ENCODE results near the gene REXO5.
"Not testable (repeated sequence)": the region's sequence is repeated elsewhere in the genome, so short reads cannot be mapped to it uniquely, and the experiment has no call there.

REXO5 gene

GRCh38 chr16:20853143-20853542 is 46.8 kb downstream of the REXO5 start:
- Histone ChIP-seq H3K9ac (ENCODE audit: low read depth, low read length) (no peak overlapping the region), H3K9me3 (ENCODE audit: insufficient read depth, low read depth, low read length) (no peaks in the 10 kb centered on the region), H3K36me3 (ENCODE audit: insufficient read depth, low read depth, low read length) (no peaks in the 10 kb centered on the region), H3K4me1 (ENCODE audit: insufficient read depth, low read length) (no peaks in the 10 kb centered on the region), H3K27me3 (ENCODE audit: insufficient read depth, low read length) (no peaks in the 10 kb centered on the region), H3K4me3 (ENCODE audit: low read length) (no peak overlapping the region), H3K27ac (ENCODE audit: low read length) (no peak overlapping the region)

- Histone ChIP-seq H3K9ac (ENCODE audit: low read depth, low read length) (no peak overlapping the region), H3K4me1 (ENCODE audit: insufficient read depth, low read length) (peaks cover 3% of the 10 kb centered on the region; the same call in 1 of the 2 replicates), H3K9me3 (ENCODE audit: insufficient read depth, low read depth, low read length) (no peaks in the 10 kb centered on the region), H3K27ac (ENCODE audit: low read length) (no peak overlapping the region), H3K27me3 (ENCODE audit: insufficient read depth, low read length) (no peaks in the 10 kb centered on the region), H3K36me3 (ENCODE audit: insufficient read depth, low read depth, low read length) (no peaks in the 10 kb centered on the region), H3K4me3 (ENCODE audit: low read length) (no peak overlapping the region)
Observed at GRCh38 chr16:20853981-20854620, 47.8 kb downstream of the REXO5 start.

- Histone ChIP-seq H3K9me3 (ENCODE audit: insufficient read depth, low read depth, low read length) (no peaks in the 10 kb centered on the region), H3K36me3 (ENCODE audit: insufficient read depth, low read depth, low read length) (peaks cover 5% of the 10 kb centered on the region; the same call in 1 of the 2 replicates), H3K4me1 (ENCODE audit: insufficient read depth, low read length) (peaks cover 11% of the 10 kb centered on the region; the same call in 1 of the 2 replicates), H3K9ac (ENCODE audit: low read depth, low read length) (no peak overlapping the region), H3K4me3 (ENCODE audit: low read length) (no peak overlapping the region), H3K27ac (ENCODE audit: low read length) (no peak overlapping the region), H3K27me3 (ENCODE audit: insufficient read depth, low read length) (no peaks in the 10 kb centered on the region)
Observed at GRCh38 chr16:20854963-20855362, 48.6 kb downstream of the REXO5 start.

GRCh38 chr16:20857281-20857680 is 51.0 kb downstream of the REXO5 start:
- Histone ChIP-seq H3K4me3 (ENCODE audit: low read length) (no peak overlapping the region), H3K27me3 (ENCODE audit: insufficient read depth, low read length) (no peaks in the 10 kb centered on the region), H3K4me1 (ENCODE audit: insufficient read depth, low read length) (peaks cover 11% of the 10 kb centered on the region; the same call in 1 of the 2 replicates), H3K9me3 (ENCODE audit: insufficient read depth, low read depth, low read length) (no peaks in the 10 kb centered on the region), H3K9ac (ENCODE audit: low read depth, low read length) (no peak overlapping the region), H3K27ac (ENCODE audit: low read length) (no peak overlapping the region), H3K36me3 (ENCODE audit: insufficient read depth, low read depth, low read length) (peaks cover 22% of the 10 kb centered on the region)

GRCh38 chr16:20859229-20859628 is 52.9 kb downstream of the REXO5 start:
- Histone ChIP-seq H3K36me3 (ENCODE audit: insufficient read depth, low read depth, low read length) (peaks cover 22% of the 10 kb centered on the region), H3K9ac (ENCODE audit: low read depth, low read length) (no peak overlapping the region; the same call in 1 of the 2 replicates)

GRCh38 chr16:20859699-20860098 is 53.4 kb downstream of the REXO5 start:
- no peaks in the 10 kb centered on the region for H3K27me3 ChIP-seq (ENCODE audit: insufficient read depth, low read length)
- H3K27ac ChIP-seq (ENCODE audit: low read length): peak overlapping the region; percentile 53
- H3K4me1 ChIP-seq (ENCODE audit: insufficient read depth, low read length): peaks cover 14% of the 10 kb centered on the region; the same call in 1 of the 2 replicates
- peaks cover 22% of the 10 kb centered on the region for H3K36me3 ChIP-seq (ENCODE audit: insufficient read depth, low read depth, low read length)
- H3K4me3 ChIP-seq (ENCODE audit: low read length): no peak overlapping the region
- no peak overlapping the region; the same call in 1 of the 2 replicates for H3K9ac ChIP-seq (ENCODE audit: low read depth, low read length)
- no peaks in the 10 kb centered on the region for H3K9me3 ChIP-seq (ENCODE audit: insufficient read depth, low read depth, low read length)

More at GRCh38 chr16:20859229-20859628, 52.9 kb downstream of the REXO5 start:
- Histone ChIP-seq H3K27ac (ENCODE audit: low read length) (peak overlapping the region; percentile 53), H3K4me3 (ENCODE audit: low read length) (no peak overlapping the region), H3K27me3 (ENCODE audit: insufficient read depth, low read length) (no peaks in the 10 kb centered on the region), H3K4me1 (ENCODE audit: insufficient read depth, low read length) (peaks cover 14% of the 10 kb centered on the region; the same call in 1 of the 2 replicates), H3K9me3 (ENCODE audit: insufficient read depth, low read depth, low read length) (no peaks in the 10 kb centered on the region)

- Histone ChIP-seq H3K4me1 (ENCODE audit: insufficient read depth, low read length) (peaks cover 14% of the 10 kb centered on the region; the same call in 1 of the 2 replicates), H3K4me3 (ENCODE audit: low read length) (no peak overlapping the region), H3K27me3 (ENCODE audit: insufficient read depth, low read length) (no peaks in the 10 kb centered on the region), H3K27ac (ENCODE audit: low read length) (no peak overlapping the region), H3K9me3 (ENCODE audit: insufficient read depth, low read depth, low read length) (no peaks in the 10 kb centered on the region), H3K36me3 (ENCODE audit: insufficient read depth, low read depth, low read length) (peaks cover 22% of the 10 kb centered on the region), H3K9ac (ENCODE audit: low read depth, low read length) (no peak overlapping the region; the same call in 1 of the 2 replicates)
Observed at GRCh38 chr16:20860361-20860760, 54.0 kb downstream of the REXO5 start.

- not testable (repeated sequence) for H3K4me3 ChIP-seq (ENCODE audit: low read length); H3K27ac ChIP-seq (ENCODE audit: low read length); H3K9me3 ChIP-seq (ENCODE audit: insufficient read depth, low read depth, low read length); H3K9ac ChIP-seq (ENCODE audit: low read depth, low read length); H3K27me3 ChIP-seq (ENCODE audit: insufficient read depth, low read length)
- peaks cover 14% of the 10 kb centered on the region; the same call in 1 of the 2 replicates for H3K4me1 ChIP-seq (ENCODE audit: insufficient read depth, low read length)
- peaks cover 22% of the 10 kb centered on the region for H3K36me3 ChIP-seq (ENCODE audit: insufficient read depth, low read depth, low read length)
Observed at GRCh38 chr16:20860995-20861394, 54.7 kb downstream of the REXO5 start.

- H3K27me3 ChIP-seq (ENCODE audit: insufficient read depth, low read length): no peaks in the 10 kb centered on the region
- no peak overlapping the region for H3K27ac ChIP-seq (ENCODE audit: low read length)
- H3K4me3 ChIP-seq (ENCODE audit: low read length): no peak overlapping the region
- H3K9ac ChIP-seq (ENCODE audit: low read depth, low read length): no peak overlapping the region
- H3K9me3 ChIP-seq (ENCODE audit: insufficient read depth, low read depth, low read length): no peaks in the 10 kb centered on the region
- H3K4me1 ChIP-seq (ENCODE audit: insufficient read depth, low read length): peaks cover 20% of the 10 kb centered on the region; the same call in 1 of the 2 replicates
- peaks cover 22% of the 10 kb centered on the region for H3K36me3 ChIP-seq (ENCODE audit: insufficient read depth, low read depth, low read length)
Observed at GRCh38 chr16:20862162-20862960, 56.0 kb downstream of the REXO5 start.

GRCh38 chr16:20864376-20864775 is 58.0 kb downstream of the REXO5 start:
- Histone ChIP-seq H3K36me3 (ENCODE audit: insufficient read depth, low read depth, low read length) (peaks cover 22% of the 10 kb centered on the region), H3K4me1 (ENCODE audit: insufficient read depth, low read length) (peaks cover 15% of the 10 kb centered on the region; the same call in 1 of the 2 replicates)
- not testable (repeated sequence) for H3K9ac ChIP-seq (ENCODE audit: low read depth, low read length); H3K4me3 ChIP-seq (ENCODE audit: low read length); H3K9me3 ChIP-seq (ENCODE audit: insufficient read depth, low read depth, low read length); H3K27me3 ChIP-seq (ENCODE audit: insufficient read depth, low read length); H3K27ac ChIP-seq (ENCODE audit: low read length)

- Histone ChIP-seq H3K36me3 (ENCODE audit: insufficient read depth, low read depth, low read length) (peaks cover 13% of the 10 kb centered on the region), H3K4me1 (ENCODE audit: insufficient read depth, low read length) (peaks cover 12% of the 10 kb centered on the region; the same call in 1 of the 2 replicates), H3K27ac (ENCODE audit: low read length) (no peak overlapping the region), H3K9me3 (ENCODE audit: insufficient read depth, low read depth, low read length) (no peaks in the 10 kb centered on the region), H3K27me3 (ENCODE audit: insufficient read depth, low read length) (no peaks in the 10 kb centered on the region), H3K9ac (ENCODE audit: low read depth, low read length) (peak overlapping the region; percentile 25; the same call in 1 of the 2 replicates), H3K4me3 (ENCODE audit: low read length) (no peak overlapping the region)
Observed at GRCh38 chr16:20865420-20866131, 59.2 kb downstream of the REXO5 start.

Measured in iPS-20b (cell line).